ENCODE data around the gene MAD2L1BP. TPM values are rescaled to one million over a fixed set of nuclear protein-coding genes. Genes with fewer than 3 reads are reported as not detected.

MAD2L1BP gene
- total and polyA plus RNA-seq, 2 of the 13 experiments (the other 11 are each of a cell fraction or from before 2014, with no cell fraction given): 54.2 to 55.5 TPM

DNA sequence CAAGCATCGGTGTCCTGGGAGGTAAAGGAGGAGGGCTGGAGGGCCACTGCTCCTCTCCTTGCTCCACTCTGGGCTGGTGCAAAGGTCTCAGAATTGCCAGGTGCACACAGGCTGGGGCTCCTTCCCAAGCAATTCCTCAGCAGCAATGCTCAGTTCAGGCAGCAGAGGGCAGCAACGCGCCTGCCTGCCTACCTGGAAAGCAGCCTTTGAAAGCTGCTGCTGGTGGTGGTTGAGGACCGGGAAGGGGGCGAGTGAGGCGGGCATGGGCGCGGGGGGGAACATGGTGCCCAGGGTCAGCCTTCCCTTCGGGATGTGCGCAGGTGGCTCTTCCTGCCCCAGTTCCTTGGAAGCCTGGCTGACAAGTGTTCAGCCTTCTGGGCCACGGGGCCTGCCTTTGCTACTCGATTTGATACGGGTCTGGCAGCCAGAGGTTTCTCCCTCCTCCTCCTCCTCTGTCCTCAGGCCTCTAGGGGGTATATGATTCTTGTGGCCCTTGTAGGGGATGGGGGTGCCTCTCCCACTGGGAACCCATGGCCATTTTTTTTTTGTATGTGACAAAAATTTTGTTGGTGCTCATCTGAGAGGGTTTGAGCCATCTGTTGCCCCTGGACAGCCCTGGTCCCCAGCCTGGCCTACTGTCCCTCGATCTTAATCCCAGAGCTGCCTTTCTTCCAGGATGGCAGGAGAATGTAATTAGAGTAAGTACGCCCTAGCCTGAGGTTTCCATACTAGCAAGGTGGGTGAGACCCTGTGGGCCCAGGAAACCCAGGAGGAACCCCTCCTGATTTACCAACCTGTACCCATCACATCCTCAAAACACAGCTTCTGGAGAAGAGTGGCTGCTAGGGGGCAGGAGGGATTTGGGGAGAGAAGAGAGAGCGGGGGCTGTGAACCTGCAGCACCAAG is 31.9 kb downstream of the MAD2L1BP start (continued):
- TF ChIP-seq DPF2 (CRISPR knock-in tag; IDR thresholded peaks at IDR 0.05; ENCODE audit: borderline replicate concordance, low read depth): peak; percentile 42; the same call in 1 of the 2 replicates
- TF ChIP-seq NPAS2 (CRISPR knock-in tag; IDR thresholded peaks at IDR 0.05; ENCODE audit: borderline replicate concordance): no peak
- no peak for TF ChIP-seq WIZ (CRISPR knock-in tag; IDR thresholded peaks at IDR 0.05)
- peak; percentile 76 for TF ChIP-seq ZNF687 (CRISPR knock-in tag; IDR thresholded peaks at IDR 0.05)
- TF ChIP-seq CERS6 (CRISPR knock-in tag; IDR thresholded peaks at IDR 0.05): no peak
- peak; percentile 38; the same call in 1 of the 2 replicates for TF ChIP-seq ZNF652 (CRISPR knock-in tag; IDR thresholded peaks at IDR 0.05; ENCODE audit: borderline replicate concordance, low read depth)
- TF ChIP-seq ZNF619 (CRISPR knock-in tag; IDR thresholded peaks at IDR 0.05): peak; percentile 12; the same call in 1 of the 2 replicates
- TF ChIP-seq, protein P1, sequence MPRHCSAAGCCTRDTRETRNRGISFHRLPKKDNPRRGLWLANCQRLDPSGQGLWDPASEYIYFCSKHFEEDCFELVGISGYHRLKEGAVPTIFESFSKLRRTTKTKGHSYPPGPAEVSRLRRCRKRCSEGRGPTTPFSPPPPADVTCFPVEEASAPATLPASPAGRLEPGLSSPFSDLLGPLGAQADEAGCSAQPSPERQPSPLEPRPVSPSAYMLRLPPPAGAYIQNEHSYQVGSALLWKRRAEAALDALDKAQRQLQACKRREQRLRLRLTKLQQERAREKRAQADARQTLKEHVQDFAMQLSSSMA (CRISPR knock-in tag; IDR thresholded peaks at IDR 0.05): no peak
- TF ChIP-seq RARA (CRISPR knock-in tag; IDR thresholded peaks at IDR 0.05): peak; percentile 41; the same call in 1 of the 2 replicates
- peak; percentile 95 for TF ChIP-seq HNRNPL (IDR thresholded peaks at IDR 0.05; ENCODE audit: low read depth, low read length)
- no peak for TF ChIP-seq FLYWCH1 (CRISPR knock-in tag; IDR thresholded peaks at IDR 0.05)
- TF ChIP-seq U2AF1 (optimal IDR thresholded peaks at IDR 0.05; ENCODE audit: low read depth, low read length): no peak
- no peak for TF ChIP-seq ZNF614 (CRISPR knock-in tag; IDR thresholded peaks at IDR 0.05; ENCODE audit: borderline replicate concordance)
- TF ChIP-seq ZNF282 (IDR thresholded peaks at IDR 0.05; ENCODE audit: partially characterized antibody): no peak
- peak; percentile 66 for TF ChIP-seq TOPORS (CRISPR knock-in tag; IDR thresholded peaks at IDR 0.05)
- 0 out of 2 replicates have a peak, but pooled peaks have one; percentile 30 for TF ChIP-seq ZNF710 (CRISPR knock-in tag; IDR thresholded peaks at IDR 0.05; ENCODE audit: borderline replicate concordance)
- TF ChIP-seq, protein P2, sequence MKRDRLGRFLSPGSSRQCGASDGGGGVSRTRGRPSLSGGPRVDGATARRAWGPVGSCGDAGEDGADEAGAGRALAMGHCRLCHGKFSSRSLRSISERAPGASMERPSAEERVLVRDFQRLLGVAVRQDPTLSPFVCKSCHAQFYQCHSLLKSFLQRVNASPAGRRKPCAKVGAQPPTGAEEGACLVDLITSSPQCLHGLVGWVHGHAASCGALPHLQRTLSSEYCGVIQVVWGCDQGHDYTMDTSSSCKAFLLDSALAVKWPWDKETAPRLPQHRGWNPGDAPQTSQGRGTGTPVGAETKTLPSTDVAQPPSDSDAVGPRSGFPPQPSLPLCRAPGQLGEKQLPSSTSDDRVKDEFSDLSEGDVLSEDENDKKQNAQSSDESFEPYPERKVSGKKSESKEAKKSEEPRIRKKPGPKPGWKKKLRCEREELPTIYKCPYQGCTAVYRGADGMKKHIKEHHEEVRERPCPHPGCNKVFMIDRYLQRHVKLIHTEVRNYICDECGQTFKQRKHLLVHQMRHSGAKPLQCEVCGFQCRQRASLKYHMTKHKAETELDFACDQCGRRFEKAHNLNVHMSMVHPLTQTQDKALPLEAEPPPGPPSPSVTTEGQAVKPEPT (CRISPR knock-in tag; IDR thresholded peaks at IDR 0.05; ENCODE audit: low read depth): peak; percentile 84; the same call in 1 of the 2 replicates
- peak; percentile 65 for TF ChIP-seq PPARG (CRISPR knock-in tag; conservative IDR thresholded peaks at IDR 0.05)
